Smooth muscle cell (in vitro differentiated cells): ENCODE measurements around the gene KLHL41. TPM values are rescaled to one million over a fixed set of nuclear protein-coding genes. Genes with fewer than 3 reads are reported as not detected.
A peak's percentile ranks its signal among the peaks of the same experiment; 100 is the strongest.

ENCODE experiments used
- DNase-seq: peaks from one replicate; lab custom pipeline; 2025; ENCODE audit not compliant: unreplicated experiment; lab: John Stamatoyannopoulos, UW
- H2AFZ ChIP-seq: fragments of 200-600 bp; sonication (generic); 2 replicates; pipeline ENCODE4 v1.6.0; 2016; ENCODE audit warnings: antibody characterized with exemption, low read depth, mild to moderate bottlenecking
- H3F3A ChIP-seq: fragments of 200-600 bp; sonication (generic); 2 replicates; pipeline ENCODE4 v1.6.0; 2017; ENCODE audit warnings: antibody characterized with exemption, low read depth
- H3K27ac ChIP-seq: fragments of 200-600 bp; sonication (generic); 2 replicates; pipeline ENCODE4 v1.5.1; 2016; ENCODE audit warnings: low read depth, mild to moderate bottlenecking
- H3K27me3 ChIP-seq: fragments of 200-600 bp; sonication (generic); 2 replicates; pipeline ENCODE4 v1.6.1; 2016; ENCODE audit warnings: low read depth, mild to moderate bottlenecking
- H3K36me3 ChIP-seq: fragments of 200-600 bp; sonication (generic); 2 replicates; pipeline ENCODE4 v1.5.1; 2016; ENCODE audit warnings: low read depth
- H3K4me1 ChIP-seq: fragments of 200-600 bp; sonication (generic); 2 replicates; pipeline ENCODE4 v1.5.1; 2016; ENCODE audit warnings: low read depth
- H3K4me2 ChIP-seq: fragments of 200-600 bp; sonication (generic); 2 replicates; pipeline ENCODE4 v1.6.0; 2016; ENCODE audit warnings: mild to moderate bottlenecking
- H3K4me3 ChIP-seq: fragments of 200-600 bp; sonication (generic); 2 replicates; pipeline ENCODE4 v1.5.1; 2016; ENCODE audit warnings: mild to moderate bottlenecking
- H3K79me2 ChIP-seq: fragments of 200-600 bp; sonication (generic); 2 replicates; pipeline ENCODE4 v1.6.0; 2016; ENCODE audit warnings: low read depth, mild to moderate bottlenecking
- H3K9ac ChIP-seq: fragments of 200-600 bp; sonication (generic); 2 replicates; pipeline ENCODE4 v1.6.0; 2016; ENCODE audit warnings: low read depth
- H3K9me3 ChIP-seq: fragments of 200-600 bp; sonication (generic); replicated peaks from 2 replicates; pipeline ENCODE4 v1.5.1; 2016; ENCODE audit warnings: low read depth
- H4K20me1 ChIP-seq: fragments of 200-600 bp; sonication (generic); 2 replicates; pipeline ENCODE4 v1.6.0; 2016; ENCODE audit warnings: low read depth
- WGBS: methylation state at CpG from one replicate; pipeline ENCODE4 v1.1.7; 2016; ENCODE audit warnings: low lambda C conversion rate; 5-methylcytosine and 5-hydroxymethylcytosine counted together
- polyA plus RNA-seq: library from polyadenylated mRNA; unstranded; fragments of >200 nt; fragmentation: Nextera tagmentation; extraction: Ambion mirVana; gene quantifications from 2 replicates; pipeline ENCODE4 v1.2.1, GENCODE V29; 2016
- total RNA-seq: library from RNA; depleted of rRNA; stranded (reverse); fragments of >200 nt; gene quantifications from 2 replicates; pipeline ENCODE4 v1.2.3, GENCODE V29; 2014
- TF ChIP-seq, protein P1 (sequence below): fragments of 200-600 bp; sonication (generic); IDR thresholded peaks from 2 replicates; pipeline ENCODE4 v1.5.1; 2017; ENCODE audit warnings: borderline replicate concordance, mild to moderate bottlenecking, antibody characterized with exemption; ENCODE audit not compliant: insufficient read depth, poor library complexity, severe bottlenecking

The KLHL41 gene
- total and polyA plus RNA-seq, 2 experiments from 2014 or later = not detected

- H3K4me1 ChIP-seq = peaks cover 10% of the 10 kb centered on the region
- DNase-seq = no peak
- H3K27me3 ChIP-seq = no peaks in the 10 kb centered on the region
- no peaks in the 10 kb centered on the region for H4K20me1 ChIP-seq
- H3K4me2 ChIP-seq = no peak overlapping the region
- TF ChIP-seq, protein P1, sequence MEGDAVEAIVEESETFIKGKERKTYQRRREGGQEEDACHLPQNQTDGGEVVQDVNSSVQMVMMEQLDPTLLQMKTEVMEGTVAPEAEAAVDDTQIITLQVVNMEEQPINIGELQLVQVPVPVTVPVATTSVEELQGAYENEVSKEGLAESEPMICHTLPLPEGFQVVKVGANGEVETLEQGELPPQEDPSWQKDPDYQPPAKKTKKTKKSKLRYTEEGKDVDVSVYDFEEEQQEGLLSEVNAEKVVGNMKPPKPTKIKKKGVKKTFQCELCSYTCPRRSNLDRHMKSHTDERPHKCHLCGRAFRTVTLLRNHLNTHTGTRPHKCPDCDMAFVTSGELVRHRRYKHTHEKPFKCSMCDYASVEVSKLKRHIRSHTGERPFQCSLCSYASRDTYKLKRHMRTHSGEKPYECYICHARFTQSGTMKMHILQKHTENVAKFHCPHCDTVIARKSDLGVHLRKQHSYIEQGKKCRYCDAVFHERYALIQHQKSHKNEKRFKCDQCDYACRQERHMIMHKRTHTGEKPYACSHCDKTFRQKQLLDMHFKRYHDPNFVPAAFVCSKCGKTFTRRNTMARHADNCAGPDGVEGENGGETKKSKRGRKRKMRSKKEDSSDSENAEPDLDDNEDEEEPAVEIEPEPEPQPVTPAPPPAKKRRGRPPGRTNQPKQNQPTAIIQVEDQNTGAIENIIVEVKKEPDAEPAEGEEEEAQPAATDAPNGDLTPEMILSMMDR = no peak
- no peaks in the 10 kb centered on the region for H3K9me3 ChIP-seq
- no peak overlapping the region for H3K4me3 ChIP-seq
- no peak overlapping the region for H3K27ac ChIP-seq
- no peak overlapping the region for H2AFZ ChIP-seq
- H3K36me3 ChIP-seq = no peaks in the 10 kb centered on the region
- no peaks in the 10 kb centered on the region for H3K79me2 ChIP-seq
- no peak overlapping the region for H3K9ac ChIP-seq
- peaks cover 9% of the 10 kb centered on the region for H3F3A ChIP-seq
- 94% methylated on average over 19 of the region's 19 CpGs for WGBS
Measured at GRCh38 chr2:169504651-169505050, 4.9 kb upstream of the KLHL41 start.

DNA sequence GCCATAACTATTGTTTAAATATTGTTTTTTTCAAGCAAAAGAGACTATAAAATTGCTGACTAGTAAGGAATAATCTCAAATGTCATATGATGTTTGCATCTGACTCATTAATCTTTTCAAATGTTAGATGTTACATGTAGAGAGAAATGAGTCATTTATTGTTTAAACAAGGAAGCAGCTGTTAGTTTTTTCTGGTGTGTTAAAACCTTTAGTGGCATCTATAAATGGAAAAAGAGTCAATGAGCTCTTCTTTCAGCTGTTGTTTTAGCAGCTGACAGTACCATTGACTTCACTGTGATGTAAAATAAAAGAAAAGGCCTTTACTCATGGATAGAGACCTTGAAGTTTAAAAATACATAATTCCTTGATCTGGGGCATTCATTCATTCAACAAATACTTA, 1.8 kb upstream of the KLHL41 start:
- Histone ChIP-seq H3K79me2 (no peaks in the 10 kb centered on the region), H3K4me1 (peaks cover 22% of the 10 kb centered on the region), H3K9ac (peak overlapping the region; percentile 13), H3K36me3 (no peaks in the 10 kb centered on the region), H3K9me3 (no peaks in the 10 kb centered on the region), H3K27me3 (no peaks in the 10 kb centered on the region), H3F3A (peaks cover 9% of the 10 kb centered on the region), H3K27ac (peak overlapping the region; percentile 71), H3K4me3 (no peak overlapping the region), H2AFZ (no peak overlapping the region), H3K4me2 (peak overlapping the region; percentile 2), H4K20me1 (no peaks in the 10 kb centered on the region)
- DNase-seq = no peak
- TF ChIP-seq, protein P1 = no peak

GRCh38 chr2:169509955-169510354, 453 bp downstream of the KLHL41 start:
- Histone ChIP-seq H3F3A (peaks cover 9% of the 10 kb centered on the region), H3K27ac (peak overlapping the region; percentile 52), H3K79me2 (no peaks in the 10 kb centered on the region), H3K9me3 (no peaks in the 10 kb centered on the region), H3K27me3 (no peaks in the 10 kb centered on the region), H3K4me3 (no peak overlapping the region), H3K4me2 (peak overlapping the region; percentile 56), H3K9ac (no peak overlapping the region), H3K36me3 (no peaks in the 10 kb centered on the region), H4K20me1 (no peaks in the 10 kb centered on the region), H3K4me1 (peaks cover 22% of the 10 kb centered on the region), H2AFZ (no peak overlapping the region)
- TF ChIP-seq, protein P1 = no peak
- no peak for DNase-seq
- 40% methylated on average over 8 of the region's 8 CpGs for WGBS

- no peak overlapping the region for H2AFZ ChIP-seq
- H3K4me1 ChIP-seq = peaks cover 22% of the 10 kb centered on the region
- 87% methylated on average over 4 of the region's 4 CpGs for WGBS
- H3K9me3 ChIP-seq = no peaks in the 10 kb centered on the region
- peak overlapping the region; percentile 56 for H3K4me2 ChIP-seq
- no peak overlapping the region for H3K4me3 ChIP-seq
- peaks cover 9% of the 10 kb centered on the region for H3F3A ChIP-seq
- TF ChIP-seq, protein P1 = no peak
- no peaks in the 10 kb centered on the region for H3K27me3 ChIP-seq
- no peaks in the 10 kb centered on the region for H3K36me3 ChIP-seq
- no peaks in the 10 kb centered on the region for H3K79me2 ChIP-seq
- no peaks in the 10 kb centered on the region for H4K20me1 ChIP-seq
- no peak overlapping the region for H3K9ac ChIP-seq
- DNase-seq = no peak
- H3K27ac ChIP-seq = peak overlapping the region; percentile 52
Measured at GRCh38 chr2:169510496-169510895, 994 bp downstream of the KLHL41 start.
